ENCODE data around the gene INPP5E. TPM values are rescaled to one million over a fixed set of nuclear protein-coding genes. Genes with fewer than 3 reads are reported as not detected.

INPP5E gene
- total and polyA plus RNA-seq, 2 experiments from 2014 or later, result 5.3 to 7.1 TPM

DNA sequence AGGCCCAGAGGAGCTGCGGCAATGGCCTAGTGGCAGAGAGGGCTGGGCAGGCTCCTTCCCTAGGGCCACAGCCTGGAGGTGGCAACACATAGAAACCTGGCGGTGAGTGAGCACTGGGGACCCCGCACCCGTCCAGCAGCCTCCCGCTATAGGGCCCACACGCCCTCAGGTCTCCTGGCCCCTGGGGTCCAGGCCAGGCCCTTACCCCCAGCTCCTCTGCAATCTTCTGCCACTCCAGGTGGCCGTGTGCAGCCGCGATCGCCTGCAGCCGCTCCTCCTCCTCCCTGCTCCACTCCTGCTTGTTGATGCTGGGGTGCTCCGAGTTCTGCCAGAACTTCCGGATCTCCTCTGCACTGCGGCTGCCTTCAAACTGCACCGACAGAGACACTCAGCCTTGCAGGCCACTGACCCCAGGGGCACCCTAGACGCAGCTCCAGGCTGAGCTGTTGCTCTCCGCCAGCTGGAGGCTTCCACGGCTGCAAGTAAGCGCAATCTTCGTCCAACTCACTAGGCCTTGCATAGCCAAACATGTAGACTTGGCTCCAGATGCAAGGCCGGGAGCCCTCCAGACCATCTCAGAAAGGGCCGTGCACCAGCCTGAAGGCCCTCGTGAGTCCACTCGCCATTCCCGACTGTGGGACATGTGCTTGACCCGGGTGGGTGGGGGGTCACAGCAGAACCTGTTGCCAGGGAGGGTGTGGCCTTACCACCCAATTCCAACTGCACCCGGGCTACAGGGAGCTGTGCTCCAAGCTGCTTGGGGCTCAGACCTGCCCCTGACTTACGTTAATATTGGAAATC, 47.7 kb downstream of the INPP5E start:
- Histone ChIP-seq H3K4me1 (ENCODE audit: insufficient read depth) (no peaks in the 10 kb centered on the region), H3K79me2 (no peaks in the 10 kb centered on the region), H3K4me3 (no peak overlapping the region), H3K9me2 (replicated peaks; ENCODE audit: insufficient read depth) (no peaks in the 10 kb centered on the region), H3K9me3 (ENCODE audit: low read depth) (no peaks in the 10 kb centered on the region), H4K20me1 (ENCODE audit: insufficient read depth, poor library complexity, severe bottlenecking) (no peaks in the 10 kb centered on the region), H3K36me3 (replicated peaks; ENCODE audit: insufficient read depth, low read depth) (no peaks in the 10 kb centered on the region), H3K4me2 (no peak overlapping the region), H3K27me3 (no peaks in the 10 kb centered on the region), H2AFZ (no peak overlapping the region), H3K27ac (no peak overlapping the region)
- DNase-seq (ENCODE audit: low spot score), result no peak
- 97% methylated on average over 28 of the region's 28 CpGs for WGBS (ENCODE audit: low lambda C conversion rate, missing lambda C conversion rate)
- TF ChIP-seq EZH2phosphoT487 (IDR thresholded peaks at IDR 0.05; ENCODE audit: low read depth, severe bottlenecking, unreplicated experiment) (no peak), EZH2 (IDR thresholded peaks at IDR 0.05; ENCODE audit: borderline replicate concordance) (no peak)
- TF ChIP-seq, protein P1, sequence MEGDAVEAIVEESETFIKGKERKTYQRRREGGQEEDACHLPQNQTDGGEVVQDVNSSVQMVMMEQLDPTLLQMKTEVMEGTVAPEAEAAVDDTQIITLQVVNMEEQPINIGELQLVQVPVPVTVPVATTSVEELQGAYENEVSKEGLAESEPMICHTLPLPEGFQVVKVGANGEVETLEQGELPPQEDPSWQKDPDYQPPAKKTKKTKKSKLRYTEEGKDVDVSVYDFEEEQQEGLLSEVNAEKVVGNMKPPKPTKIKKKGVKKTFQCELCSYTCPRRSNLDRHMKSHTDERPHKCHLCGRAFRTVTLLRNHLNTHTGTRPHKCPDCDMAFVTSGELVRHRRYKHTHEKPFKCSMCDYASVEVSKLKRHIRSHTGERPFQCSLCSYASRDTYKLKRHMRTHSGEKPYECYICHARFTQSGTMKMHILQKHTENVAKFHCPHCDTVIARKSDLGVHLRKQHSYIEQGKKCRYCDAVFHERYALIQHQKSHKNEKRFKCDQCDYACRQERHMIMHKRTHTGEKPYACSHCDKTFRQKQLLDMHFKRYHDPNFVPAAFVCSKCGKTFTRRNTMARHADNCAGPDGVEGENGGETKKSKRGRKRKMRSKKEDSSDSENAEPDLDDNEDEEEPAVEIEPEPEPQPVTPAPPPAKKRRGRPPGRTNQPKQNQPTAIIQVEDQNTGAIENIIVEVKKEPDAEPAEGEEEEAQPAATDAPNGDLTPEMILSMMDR (IDR thresholded peaks at IDR 0.05; ENCODE audit: poor library complexity), result no peak

DNA sequence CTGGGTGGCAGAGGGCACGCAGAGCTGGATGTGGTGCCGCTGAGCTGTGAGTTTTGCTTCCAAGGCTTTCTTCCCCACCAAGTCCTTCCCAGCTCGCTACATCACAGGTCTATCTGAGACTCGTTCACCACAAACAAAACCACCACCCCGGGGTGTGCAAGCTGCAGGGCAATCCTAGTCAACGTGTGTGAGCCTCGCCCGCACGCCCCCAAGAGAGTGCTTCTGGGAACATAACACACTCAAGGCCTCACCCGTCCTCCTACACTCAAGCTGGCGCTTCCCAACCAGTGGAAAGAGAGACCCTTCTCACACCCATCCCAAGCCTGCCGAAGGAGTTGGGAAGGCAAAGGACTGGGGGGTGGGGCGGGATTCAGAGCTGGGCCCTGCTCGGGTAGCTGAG, 50.2 kb downstream of the INPP5E start:
- no peak for DNase-seq (ENCODE audit: low spot score)
- H3K4me1 ChIP-seq (ENCODE audit: insufficient read depth), result no peaks in the 10 kb centered on the region
- H3K9me2 ChIP-seq (replicated peaks; ENCODE audit: insufficient read depth), result no peaks in the 10 kb centered on the region
- H3K9me3 ChIP-seq (ENCODE audit: low read depth), result no peaks in the 10 kb centered on the region
- no peaks in the 10 kb centered on the region for H3K36me3 ChIP-seq (replicated peaks; ENCODE audit: insufficient read depth, low read depth)
- H3K4me3 ChIP-seq, result no peak overlapping the region
- no peak overlapping the region for H3K4me2 ChIP-seq
- H3K27ac ChIP-seq, result no peak overlapping the region
- TF ChIP-seq EZH2phosphoT487 (IDR thresholded peaks at IDR 0.05; ENCODE audit: low read depth, severe bottlenecking, unreplicated experiment), result no peak
- no peak for TF ChIP-seq EZH2 (IDR thresholded peaks at IDR 0.05; ENCODE audit: borderline replicate concordance)
- TF ChIP-seq, protein P1 (IDR thresholded peaks at IDR 0.05; ENCODE audit: poor library complexity), result no peak
- H4K20me1 ChIP-seq (ENCODE audit: insufficient read depth, poor library complexity, severe bottlenecking), result no peaks in the 10 kb centered on the region
- no peak overlapping the region for H2AFZ ChIP-seq
- no peaks in the 10 kb centered on the region for H3K79me2 ChIP-seq
- WGBS (ENCODE audit: low lambda C conversion rate, missing lambda C conversion rate), result 94% methylated on average over 14 of the region's 14 CpGs
- no peaks in the 10 kb centered on the region for H3K27me3 ChIP-seq

DNA sequence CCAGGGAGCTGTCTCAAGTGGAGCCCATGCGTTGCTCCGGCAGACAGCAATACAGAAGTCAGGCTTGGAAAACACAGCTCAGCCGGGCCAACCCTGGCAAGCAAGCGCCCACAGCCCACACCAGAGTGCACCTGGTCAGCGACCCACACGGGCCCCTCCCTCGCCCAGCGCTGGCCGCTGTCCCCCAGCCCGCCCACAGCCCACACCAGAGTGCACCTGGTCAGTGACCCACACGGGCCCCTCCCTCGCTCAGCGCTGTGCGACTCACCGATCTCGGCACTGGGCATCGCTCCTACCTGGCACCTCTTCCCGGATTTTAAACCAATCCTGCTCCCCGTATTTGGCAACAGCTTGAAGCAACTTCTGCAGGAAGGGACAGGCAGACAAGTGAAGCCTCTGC, 52.4 kb downstream of the INPP5E start:
- Histone ChIP-seq H3K9me2 (replicated peaks; ENCODE audit: insufficient read depth) (no peaks in the 10 kb centered on the region), H3K27me3 (no peaks in the 10 kb centered on the region), H3K9me3 (ENCODE audit: low read depth) (no peaks in the 10 kb centered on the region), H3K4me3 (no peak overlapping the region), H2AFZ (no peak overlapping the region), H3K36me3 (replicated peaks; ENCODE audit: insufficient read depth, low read depth) (no peaks in the 10 kb centered on the region), H4K20me1 (ENCODE audit: insufficient read depth, poor library complexity, severe bottlenecking) (no peaks in the 10 kb centered on the region), H3K4me1 (ENCODE audit: insufficient read depth) (no peaks in the 10 kb centered on the region), H3K27ac (no peak overlapping the region), H3K79me2 (no peaks in the 10 kb centered on the region), H3K4me2 (no peak overlapping the region)
- 98% methylated on average over 10 of the region's 19 CpGs for WGBS (ENCODE audit: low lambda C conversion rate, missing lambda C conversion rate)
- TF ChIP-seq, protein P1 (IDR thresholded peaks at IDR 0.05; ENCODE audit: poor library complexity), result no peak
- TF ChIP-seq EZH2 (IDR thresholded peaks at IDR 0.05; ENCODE audit: borderline replicate concordance) (no peak), EZH2phosphoT487 (IDR thresholded peaks at IDR 0.05; ENCODE audit: low read depth, severe bottlenecking, unreplicated experiment) (no peak)
- no peak for DNase-seq (ENCODE audit: low spot score)
